AG09309 (cell line): ENCODE measurements around the gene TNK1.

ENCODE experiments used
- DNase-seq: peaks from one replicate; pipeline ENCODE4 v3.0.0-alpha.2; 2010; ENCODE audit warnings: low read depth
- H3K4me3 ChIP-seq: 2 replicates; pipeline ENCODE4 v1.5.1; 2011; ENCODE audit warnings: mild to moderate bottlenecking, low read depth, low read length, moderate library complexity; ENCODE audit not compliant: control insufficient read depth
- CTCF ChIP-seq: IDR thresholded peaks from 2 replicates; pipeline ENCODE4 v1.5.1; 2011; ENCODE audit warnings: mild to moderate bottlenecking, low read depth, low read length, inconsistent platforms; ENCODE audit not compliant: insufficient read depth, control insufficient read depth; ENCODE audit errors: missing control alignments

Gene TNK1

GRCh38 chr17:7403043-7403726 is 22.3 kb downstream of the TNK1 start:
- no peak for TF ChIP-seq CTCF

GRCh38 chr17:7403727-7403976 is 22.8 kb downstream of the TNK1 start:
- no peak for TF ChIP-seq CTCF
- peak; percentile 8 for DNase-seq
- peak overlapping the region; percentile 73 for H3K4me3 ChIP-seq

More at GRCh38 chr17:7403043-7403726, 22.3 kb downstream of the TNK1 start:
- DNase-seq: no peak
- H3K4me3 ChIP-seq: peak overlapping the region; percentile 73

DNA sequence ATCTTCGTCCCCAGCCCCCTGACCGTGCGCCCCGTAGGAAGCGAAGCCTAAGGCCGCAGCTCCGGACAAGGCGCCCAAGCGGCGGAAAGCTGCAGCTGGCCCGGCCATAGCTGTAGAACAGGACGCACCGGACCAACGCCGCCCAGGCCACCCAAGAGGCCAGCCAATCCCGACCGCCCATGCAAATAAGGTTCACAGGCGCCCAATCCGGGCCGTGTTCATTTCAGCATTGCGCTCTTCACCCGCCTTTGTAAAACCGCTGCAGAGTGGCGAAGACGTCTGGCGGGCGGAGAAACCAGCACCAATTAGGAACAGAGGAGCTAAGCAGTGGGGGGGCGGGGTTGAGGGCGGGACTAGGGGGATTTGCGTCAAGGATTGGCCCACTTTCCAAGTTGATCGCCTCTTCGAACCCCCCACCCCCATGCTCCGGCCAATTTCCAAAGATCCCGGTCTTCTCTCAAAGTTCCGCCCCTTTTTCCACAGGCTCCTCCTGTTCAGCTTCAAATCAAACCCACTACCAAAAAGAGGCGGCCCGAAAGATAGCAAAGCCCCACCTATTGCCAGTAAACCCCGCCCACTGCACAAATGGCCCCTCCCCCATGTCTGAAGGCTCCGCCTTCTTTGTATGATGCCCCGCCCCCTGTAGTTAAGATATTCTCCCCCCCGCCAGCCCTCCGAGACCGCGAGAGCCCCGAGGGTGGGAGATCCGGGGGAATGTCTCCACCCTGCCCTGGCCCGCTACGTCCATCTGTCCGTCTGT is 23.3 kb downstream of the TNK1 start, which contains the start of gene TMEM256:
TMEM256 (minus strand) TSS at position 121 of the 760 bp plus-strand sequence; CDS start at position 108, 13 bp downstream.
- TF ChIP-seq CTCF: no peak
- peak within 1 kb of the TSS; percentile 91 for H3K4me3 ChIP-seq
- peak; percentile 98 for DNase-seq

- no peak for TF ChIP-seq CTCF
- no peak for DNase-seq
- peak overlapping the region; percentile 91 for H3K4me3 ChIP-seq
Observed at GRCh38 chr17:7404737-7405349, 24.0 kb downstream of the TNK1 start.

GRCh38 chr17:7405350-7406234 is 24.7 kb downstream of the TNK1 start:
- DNase-seq: no peak
- peak overlapping the region; percentile 91 for H3K4me3 ChIP-seq
- TF ChIP-seq CTCF: peak; percentile 4

- no peak for TF ChIP-seq CTCF
- no peak for DNase-seq
- H3K4me3 ChIP-seq: peak overlapping the region; percentile 91
Observed at GRCh38 chr17:7406235-7406825, 25.4 kb downstream of the TNK1 start.
